Gastrocnemius medialis (tissue), 4 donors: ENCODE measurements around the gene STAG1. TPM values are rescaled to one million over a fixed set of nuclear protein-coding genes. Genes with fewer than 3 reads are reported as not detected.

Experiments used
- ATAC-seq, 2 donors: fragments of 150-250 bp; one replicate each; pipeline ENCODE4 v1.9.1; 2016
- DNase-seq, 2 donors: peaks; one replicate each; pipeline ENCODE4 v3.0.0-alpha.2; 2019
- H3K27ac ChIP-seq, 4 donors: fragments of 200-600 bp; sonication (generic); 1 replicate in 1 of 4; 2 replicates in 3 of 4; pipeline ENCODE4 v1.5.1; 2016 to 2018; ENCODE audit warnings: mild to moderate bottlenecking in 2 of 4, moderate library complexity in 1 of 4
- H3K27me3 ChIP-seq, 3 donors: fragments of 200-600 bp; sonication (generic) in 2 of 3; 1 replicate in 1 of 3; 2 replicates in 2 of 3; pipeline versions ENCODE4 v1.5.1 to v1.6.0; 2016 to 2019; ENCODE audit warnings: mild to moderate bottlenecking in 1 of 3, moderate library complexity in 1 of 3
- H3K36me3 ChIP-seq, 2 donors: fragments of 200-600 bp; sonication (generic) in 1 of 2; one replicate each; pipeline ENCODE4 v1.5.1; 2017 to 2018
- H3K4me1 ChIP-seq, 2 donors: fragments of 200-600 bp; sonication (generic) in 1 of 2; one replicate each; pipeline ENCODE4 v1.5.1; 2016 to 2017; ENCODE audit warnings: mild to moderate bottlenecking in 2 of 2
- H3K4me3 ChIP-seq, 4 donors: fragments of 200-600 bp; sonication (generic) in 3 of 4; 1 replicate in 1 of 4; 2 replicates in 3 of 4; pipeline ENCODE4 v1.5.1; 2016 to 2019; ENCODE audit warnings: mild to moderate bottlenecking in 2 of 4
- H3K9me3 ChIP-seq, 3 donors: fragments of 200-600 bp; sonication (generic) in 2 of 3; 1 replicate in 1 of 3; 2 replicates in 2 of 3; pipeline ENCODE4 v1.5.1; 2016 to 2019
- POLR2A ChIP-seq, 2 donors: fragments of 450-650 bp; IDR thresholded peaks; one replicate each; pipeline ENCODE4 v1.6.1; 2017; ENCODE audit warnings: antibody characterized with exemption in 2 of 2, mild to moderate bottlenecking in 2 of 2, moderate library complexity in 2 of 2
- in situ Hi-C, 4 donors: fragments of 200-750 bp; cut with MboI; loops; one replicate each; pipeline versions ENCODE4 v1.15.0 to v1.8.0; 2017; ENCODE audit warnings: low sequenced_read_pairs in 4 of 4
- intact Hi-C: fragments of 100-400 bp; cut with DNase I; formaldehyde crosslinking; loops from one replicate; pipeline ENCODE4 v1.15.1; 2023; ENCODE audit warnings: low total_unique reads
- total RNA-seq, 4 donors: library from RNA; depleted of rRNA; stranded (reverse); fragments of >200 nt; gene quantifications; one replicate each; pipeline versions ENCODE4 v1.1.0 to v1.2.3, GENCODE V29; 2016
- TF ChIP-seq, protein P1 (sequence below), 5 experiments: fragments of 450-650 bp in 3 of 5; fragments of 200-600 bp in 2 of 5; sonication (generic) in 2 of 5; IDR thresholded peaks in 4 of 5; conservative IDR thresholded peaks in 1 of 5; 1 replicate in 4 of 5; 2 replicates in 1 of 5; pipeline ENCODE4 v1.5.1; 2016 to 2019; ENCODE audit warnings: antibody characterized with exemption in 5 of 5, mild to moderate bottlenecking in 3 of 5, moderate library complexity in 3 of 5

STAG1 gene
- total RNA-seq, 4 donors from 2014 or later = 22.2 to 26.2 (median 23.7) TPM

DNA sequence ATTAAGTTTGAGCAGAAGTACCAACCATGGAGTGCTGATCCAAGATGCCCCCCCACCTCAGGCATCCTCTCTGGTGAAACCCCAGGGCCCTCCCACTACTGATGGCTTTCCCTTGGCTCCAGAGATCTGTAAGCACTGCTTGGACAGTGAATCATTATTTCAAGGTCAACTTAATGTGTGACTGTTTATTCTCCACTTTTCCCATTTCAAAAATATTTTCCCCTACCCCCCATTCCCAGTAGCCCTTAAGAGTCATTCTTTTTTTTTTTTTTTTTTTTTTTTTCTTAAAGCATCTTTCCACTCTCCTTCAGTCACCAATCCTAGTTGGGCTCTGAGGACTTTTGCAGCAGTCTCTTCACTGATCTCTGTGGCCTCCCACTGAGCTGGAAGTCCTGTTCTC, 419.4 kb downstream of the STAG1 start:
- intact Hi-C loops = no loop called here
- no peak for ATAC-seq
- no peak overlapping the region for H3K4me3 ChIP-seq

DNA sequence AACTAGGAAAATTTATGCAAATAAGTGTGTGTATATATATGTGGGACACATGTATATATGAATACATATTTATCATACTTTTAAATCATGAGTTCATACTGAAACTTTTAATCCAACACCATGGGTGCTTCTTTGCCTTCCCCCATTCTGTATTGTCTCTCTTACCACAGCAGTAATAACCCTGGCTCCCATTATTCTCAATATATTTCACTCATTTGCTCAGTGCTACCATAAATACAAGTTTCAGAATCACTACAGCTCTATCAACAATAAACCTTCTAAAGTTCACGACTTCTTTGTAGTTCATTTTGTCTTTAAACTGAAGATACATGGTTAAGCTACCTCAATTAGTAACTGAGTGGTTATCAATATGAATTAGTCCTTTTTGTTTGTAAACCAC, 419.9 kb downstream of the STAG1 start:
- intact Hi-C loops = no loop called here
- DNase-seq (no peak), ATAC-seq (no peak)
- Histone ChIP-seq H3K27ac (no peak overlapping the region), H3K9me3 (no peaks in the 10 kb centered on the region), H3K36me3 (peaks cover 0 to 26% of the 10 kb centered on the region in 2 donors), H3K4me3 (no peak overlapping the region), H3K4me1 (no peaks in the 10 kb centered on the region), H3K27me3 (no peaks in the 10 kb centered on the region)
- in situ Hi-C loops = no loop called here
- no peak for TF ChIP-seq POLR2A (IDR thresholded peaks at IDR 0.05)
- TF ChIP-seq, protein P1, sequence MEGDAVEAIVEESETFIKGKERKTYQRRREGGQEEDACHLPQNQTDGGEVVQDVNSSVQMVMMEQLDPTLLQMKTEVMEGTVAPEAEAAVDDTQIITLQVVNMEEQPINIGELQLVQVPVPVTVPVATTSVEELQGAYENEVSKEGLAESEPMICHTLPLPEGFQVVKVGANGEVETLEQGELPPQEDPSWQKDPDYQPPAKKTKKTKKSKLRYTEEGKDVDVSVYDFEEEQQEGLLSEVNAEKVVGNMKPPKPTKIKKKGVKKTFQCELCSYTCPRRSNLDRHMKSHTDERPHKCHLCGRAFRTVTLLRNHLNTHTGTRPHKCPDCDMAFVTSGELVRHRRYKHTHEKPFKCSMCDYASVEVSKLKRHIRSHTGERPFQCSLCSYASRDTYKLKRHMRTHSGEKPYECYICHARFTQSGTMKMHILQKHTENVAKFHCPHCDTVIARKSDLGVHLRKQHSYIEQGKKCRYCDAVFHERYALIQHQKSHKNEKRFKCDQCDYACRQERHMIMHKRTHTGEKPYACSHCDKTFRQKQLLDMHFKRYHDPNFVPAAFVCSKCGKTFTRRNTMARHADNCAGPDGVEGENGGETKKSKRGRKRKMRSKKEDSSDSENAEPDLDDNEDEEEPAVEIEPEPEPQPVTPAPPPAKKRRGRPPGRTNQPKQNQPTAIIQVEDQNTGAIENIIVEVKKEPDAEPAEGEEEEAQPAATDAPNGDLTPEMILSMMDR (IDR thresholded peaks at IDR 0.05 in 4 of 5, conservative IDR thresholded peaks at IDR 0.05 in 1 of 5) = no peak

More for the DNA sequence above, 419.4 kb downstream of the STAG1 start:
- no peaks in the 10 kb centered on the region for H3K9me3 ChIP-seq
- H3K4me1 ChIP-seq = no peaks in the 10 kb centered on the region
- no peak for DNase-seq
- no peaks in the 10 kb centered on the region for H3K27me3 ChIP-seq
- in situ Hi-C loops = no loop called here
- H3K36me3 ChIP-seq = peaks cover 0 to 25% of the 10 kb centered on the region in 2 donors
- TF ChIP-seq POLR2A (IDR thresholded peaks at IDR 0.05) = no peak
- TF ChIP-seq, protein P1 (IDR thresholded peaks at IDR 0.05 in 4 of 5, conservative IDR thresholded peaks at IDR 0.05 in 1 of 5) = no peak
- no peak overlapping the region for H3K27ac ChIP-seq

DNA sequence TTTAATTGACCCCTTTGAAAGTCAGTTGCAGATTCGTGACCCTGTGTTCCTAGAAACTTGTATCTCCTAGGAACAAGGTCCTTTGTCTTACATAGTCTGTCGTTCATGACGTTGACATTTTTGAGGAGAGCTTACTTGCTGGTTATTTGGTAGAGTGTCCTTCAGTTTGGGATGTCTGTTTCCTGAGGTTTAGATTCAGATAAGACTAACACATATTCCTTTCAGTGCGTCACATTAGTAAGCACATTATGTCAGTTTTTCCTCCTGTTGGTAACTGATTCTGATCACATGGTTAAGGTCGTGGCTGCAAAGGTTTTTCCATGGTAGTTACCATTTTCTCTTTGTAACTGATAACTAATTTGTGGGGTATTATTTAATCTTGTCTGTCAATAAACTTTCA, 421.3 kb downstream of the STAG1 start:
- in situ Hi-C loops (no loop called here), intact Hi-C loops (no loop called here)

DNA sequence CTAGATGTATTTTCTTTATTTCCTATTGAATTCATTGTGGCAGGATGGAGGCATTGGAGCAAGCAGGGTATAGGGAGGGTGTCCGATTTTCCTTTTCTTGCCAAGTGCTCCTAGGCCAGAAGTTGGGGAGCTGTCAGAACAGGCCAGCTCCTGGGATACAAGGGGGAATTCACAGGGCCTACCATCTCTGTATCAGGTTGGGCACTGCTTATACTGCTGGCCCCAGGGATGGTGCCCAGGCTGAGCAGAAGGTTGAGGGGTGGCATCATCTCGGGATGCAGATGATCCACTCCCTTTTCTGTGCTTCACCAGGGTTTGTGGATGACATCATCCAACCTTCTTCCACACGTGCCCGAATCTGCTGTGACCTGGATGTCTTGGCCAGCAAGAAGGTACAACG, 422.6 kb downstream of the STAG1 start:
- intact Hi-C loops = no loop called here
- H3K27me3 ChIP-seq = no peaks in the 10 kb centered on the region
- DNase-seq (no peak), ATAC-seq (no peak)
- no peak overlapping the region for H3K27ac ChIP-seq
- H3K36me3 ChIP-seq = peaks cover 0 to 27% of the 10 kb centered on the region in 2 donors
- TF ChIP-seq, protein P1 (IDR thresholded peaks at IDR 0.05 in 4 of 5, conservative IDR thresholded peaks at IDR 0.05 in 1 of 5) = no peak
- TF ChIP-seq POLR2A (IDR thresholded peaks at IDR 0.05) = no peak
- H3K9me3 ChIP-seq = no peaks in the 10 kb centered on the region
- no peaks in the 10 kb centered on the region for H3K4me1 ChIP-seq
- in situ Hi-C loops = no loop called here
- no peak overlapping the region for H3K4me3 ChIP-seq

More for the DNA sequence above, 421.3 kb downstream of the STAG1 start:
- TF ChIP-seq POLR2A (IDR thresholded peaks at IDR 0.05) = no peak
- TF ChIP-seq, protein P1 (IDR thresholded peaks at IDR 0.05 in 4 of 5, conservative IDR thresholded peaks at IDR 0.05 in 1 of 5) = no peak
- no peaks in the 10 kb centered on the region for H3K4me1 ChIP-seq
- H3K27me3 ChIP-seq = no peaks in the 10 kb centered on the region
- peaks cover 0 to 26% of the 10 kb centered on the region in 2 donors for H3K36me3 ChIP-seq
- H3K4me3 ChIP-seq = no peak overlapping the region
- H3K9me3 ChIP-seq = no peaks in the 10 kb centered on the region
- H3K27ac ChIP-seq = no peak overlapping the region
- no peak for DNase-seq
- ATAC-seq = no peak

DNA sequence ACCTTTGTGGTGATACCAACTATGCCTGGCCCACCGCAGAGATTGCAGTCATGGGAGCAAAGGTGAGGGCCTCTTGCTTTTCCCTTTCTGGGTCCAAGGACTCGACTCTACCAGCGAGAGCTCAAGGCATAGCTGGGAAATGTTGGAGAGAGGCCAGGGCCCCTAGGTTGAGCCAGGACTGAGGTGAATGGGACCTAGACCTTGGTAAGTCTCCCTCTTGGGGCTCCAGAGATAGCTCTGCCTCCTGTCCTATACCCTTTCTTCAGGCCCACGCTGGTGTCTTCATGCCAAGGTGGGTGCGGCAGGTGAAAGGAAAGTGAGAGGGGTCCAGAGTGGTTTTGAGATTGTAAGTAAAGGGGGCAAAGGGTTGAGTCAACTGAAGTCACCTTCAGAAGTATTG, 424.5 kb downstream of the STAG1 start:
- ATAC-seq = no peak
- in situ Hi-C loops = no loop called here
- intact Hi-C loops = no loop called here

More for the DNA sequence above, 424.5 kb downstream of the STAG1 start:
- H3K9me3 ChIP-seq = no peaks in the 10 kb centered on the region
- H3K4me3 ChIP-seq = no peak overlapping the region
- H3K4me1 ChIP-seq = no peaks in the 10 kb centered on the region
- no peak for TF ChIP-seq POLR2A (IDR thresholded peaks at IDR 0.05)
- TF ChIP-seq, protein P1 (IDR thresholded peaks at IDR 0.05 in 4 of 5, conservative IDR thresholded peaks at IDR 0.05 in 1 of 5) = no peak
- no peaks in the 10 kb centered on the region for H3K27me3 ChIP-seq
- H3K27ac ChIP-seq = no peak overlapping the region
- H3K36me3 ChIP-seq = peaks cover 0 to 14% of the 10 kb centered on the region in 2 donors
- DNase-seq = no peak
